ENCODE data around the gene PFKFB2.

PFKFB2 gene

GRCh38 chr1:207093944-207094343, 40.9 kb downstream of the PFKFB2 start:
- no peak for DNase-seq

- no peak for DNase-seq
These were observed 44.8 kb downstream of the PFKFB2 start for GRCh38 chr1:207097871-207098324.

- no peak for DNase-seq
These were observed 48.6 kb downstream of the PFKFB2 start for GRCh38 chr1:207101720-207102119.

GRCh38 chr1:207102146-207102545, 49.1 kb downstream of the PFKFB2 start:
- no peak for DNase-seq

GRCh38 chr1:207102659-207103058, 49.6 kb downstream of the PFKFB2 start:
- DNase-seq: no peak

- no peak for DNase-seq
These were observed 50.9 kb downstream of the PFKFB2 start, which contains the start of gene C4BPA for GRCh38 chr1:207103892-207104373. TSS of gene C4BPA (plus strand) at chr1:207104233. CDS start at chr1:207113026, 8,793 bp downstream.

- DNase-seq: no peak
These were observed 55.9 kb downstream of the PFKFB2 start for GRCh38 chr1:207109004-207109403.

- no peak for DNase-seq
These were observed 59.7 kb downstream of the PFKFB2 start for GRCh38 chr1:207112616-207113296.

- DNase-seq: no peak
These were observed 62.2 kb downstream of the PFKFB2 start for GRCh38 chr1:207115269-207115668.

GRCh38 chr1:207124389-207124788, 71.3 kb downstream of the PFKFB2 start:
- no peak for DNase-seq

- DNase-seq: no peak
These were observed 75.4 kb downstream of the PFKFB2 start for GRCh38 chr1:207128336-207128921.

- DNase-seq: no peak
These were observed 76.0 kb downstream of the PFKFB2 start for GRCh38 chr1:207129053-207129452.
